HG03354 (cell line): ENCODE results near the gene KCNN1.

ENCODE experiments used
- ATAC-seq: cut with Tn5 transposase; IDR thresholded peaks from one replicate; pipeline ENCODE4 v1.9.1; 2021; ENCODE audit warnings: mild to moderate bottlenecking; ENCODE audit not compliant: unreplicated experiment, poor library complexity, severe bottlenecking

KCNN1 gene

GRCh38 chr19:17946965-17947784 is 19.7 kb upstream of the KCNN1 start:
- ATAC-seq = peak; percentile 30

GRCh38 chr19:17947815-17948513 is 18.9 kb upstream of the KCNN1 start:
- peak; percentile 61 for ATAC-seq

GRCh38 chr19:17948514-17948900 is 18.4 kb upstream of the KCNN1 start:
- no peak for ATAC-seq

GRCh38 chr19:17948931-17949930 is 17.7 kb upstream of the KCNN1 start:
- no peak for ATAC-seq

GRCh38 chr19:17949956-17950309 is 17.0 kb upstream of the KCNN1 start:
- no peak for ATAC-seq

- no peak for ATAC-seq
Measured at GRCh38 chr19:17950310-17951156, 16.4 kb upstream of the KCNN1 start.

GRCh38 chr19:17951157-17951989 is 15.5 kb upstream of the KCNN1 start:
- ATAC-seq = no peak

GRCh38 chr19:17951990-17952976 is 14.6 kb upstream of the KCNN1 start:
- ATAC-seq = no peak

- no peak for ATAC-seq
Measured at GRCh38 chr19:17953316-17953801, 13.5 kb upstream of the KCNN1 start.

- ATAC-seq = no peak
Measured at GRCh38 chr19:17953869-17954268, 13.0 kb upstream of the KCNN1 start.

- ATAC-seq = no peak
Measured at GRCh38 chr19:17954401-17954800, 12.5 kb upstream of the KCNN1 start.

GRCh38 chr19:17957149-17957849 is 9.6 kb upstream of the KCNN1 start:
- ATAC-seq = no peak

- ATAC-seq = no peak
Measured at GRCh38 chr19:17957885-17958284, 9.0 kb upstream of the KCNN1 start.

- no peak for ATAC-seq
Measured at GRCh38 chr19:17963936-17964691, 2.8 kb upstream of the KCNN1 start.

- ATAC-seq = no peak
Measured at GRCh38 chr19:17965370-17966128, 1.4 kb upstream of the KCNN1 start.
